ENCODE results near the gene VWA5B1. TPM values are rescaled to one million over a fixed set of nuclear protein-coding genes. Genes with fewer than 3 reads are reported as not detected.

Gene VWA5B1
- total and polyA plus RNA-seq, 2 donors (not counting 3 experiments of a cell fraction or from before 2014, with no cell fraction given), result not detected

- POLR2A ChIA-PET, result no interaction called here
These were observed 65.4 kb downstream of the VWA5B1 start for GRCh38 chr1:20355828-20356735.

More at GRCh38 chr1:20355828-20356735, 65.4 kb downstream of the VWA5B1 start:
- H3K9ac ChIP-seq (replicated peaks; ENCODE audit: extremely low read depth, insufficient read depth, low read length), result no peak overlapping the region
- no peak for TF ChIP-seq MAX (IDR thresholded peaks at IDR 0.05; ENCODE audit: insufficient read depth, insufficient read length)
- no peak for TF ChIP-seq EZH2 (IDR thresholded peaks at IDR 0.05; ENCODE audit: borderline replicate concordance, low read depth, low read length, severe bottlenecking)
- no peak for TF ChIP-seq MYC (IDR thresholded peaks at IDR 0.05; ENCODE audit: low read depth, low read length)
- no peak for TF ChIP-seq POLR2A (IDR thresholded peaks at IDR 0.05; ENCODE audit: low read depth, low read length)
- TF ChIP-seq FOS (IDR thresholded peaks at IDR 0.05; ENCODE audit: borderline replicate concordance, insufficient read depth, low read length), result no peak
- TF ChIP-seq JUN (IDR thresholded peaks at IDR 0.05; ENCODE audit: borderline replicate concordance, insufficient read depth, insufficient read length, low read depth), result no peak
- TF ChIP-seq GATA2 (IDR thresholded peaks at IDR 0.05; ENCODE audit: insufficient read depth, insufficient read length, low read depth, low read length), result no peak
- no peak for TF ChIP-seq CTCF (IDR thresholded peaks at IDR 0.05; ENCODE audit: extremely low read depth in 1 of 2, insufficient read depth in 1 of 2, low read depth in 1 of 2, low read length in 2 of 2)
- no peak for TF ChIP-seq POLR2AphosphoS5 (IDR thresholded peaks at IDR 0.05; ENCODE audit: insufficient read depth, low read depth, low read length)
- no peaks in the 10 kb centered on the region for H3K79me2 ChIP-seq (ENCODE audit: control insufficient read depth, insufficient read depth, low read length)
- H3K4me3 ChIP-seq (replicated peaks in 1 of 3; ENCODE audit: insufficient read depth in 1 of 3, low read depth in 1 of 3, low read length in 3 of 3), result no peak overlapping the region
- intact Hi-C loops (cut with micrococcal nuclease) (no loop called here), dilution Hi-C loops (cut with MboI; ENCODE audit: extremely low pct_ligation_motif_present, low sequenced_read_pairs) (no loop called here)
- H2AFZ ChIP-seq (ENCODE audit: low read depth, low read length), result no peak overlapping the region
- no peak for FAIRE-seq
- CTCF ChIA-PET, result no interaction called here
- no peaks in the 10 kb centered on the region for H3K36me3 ChIP-seq (ENCODE audit: control insufficient read depth in 2 of 2, extremely low read depth in 1 of 2, insufficient read depth in 2 of 2, low read length in 2 of 2)
- H3K4me1 ChIP-seq (ENCODE audit: control insufficient read depth, extremely low read depth, insufficient read depth, low read length), result no peaks in the 10 kb centered on the region
- no peaks in the 10 kb centered on the region for H4K20me1 ChIP-seq (replicated peaks; ENCODE audit: control insufficient read depth, extremely low read depth, insufficient read depth, low read length)
- H3K9me1 ChIP-seq (replicated peaks; ENCODE audit: control insufficient read depth, extremely low read depth, insufficient read depth, low read length), result no peaks in the 10 kb centered on the region
- no peak overlapping the region for H3K4me2 ChIP-seq (ENCODE audit: insufficient read depth, low read length)
- no peak overlapping the region for H3K27ac ChIP-seq (ENCODE audit: insufficient read depth, low read depth, low read length)
- no peak for DNase-seq (ENCODE audit: low read depth, low spot score)
- no peaks in the 10 kb centered on the region for H3K9me3 ChIP-seq (replicated peaks; ENCODE audit: control insufficient read depth, insufficient read depth, low read length)
- no peaks in the 10 kb centered on the region for H3K27me3 ChIP-seq (ENCODE audit: control insufficient read depth in 2 of 2, insufficient read depth in 2 of 2, low read length in 2 of 2)
- BruUV-seq (replicated peaks), result no TSS peak
